ENCODE measurements around the gene SLC39A11. TPM values are rescaled to one million over a fixed set of nuclear protein-coding genes. Genes with fewer than 3 reads are reported as not detected.
A peak's percentile ranks its signal among the peaks of the same experiment; 100 is the strongest.

The SLC39A11 gene
- total and polyA plus RNA-seq, 3 donors from 2014 or later: 11.4 to 18.6 (median 18.0) TPM

- H3K27ac ChIP-seq: no peak overlapping the region
- H3K4me1 ChIP-seq: peaks cover 6% of the 10 kb centered on the region
- no peak for DNase-seq
- H3K4me3 ChIP-seq: no peak overlapping the region
- H3K27me3 ChIP-seq: no peaks in the 10 kb centered on the region
- 83 to 88% methylated on average over 2 of the region's 2 CpGs for WGBS, 2 donors
- intact Hi-C loops (cut with DNase I; ENCODE audit: low total_unique reads): no loop called here
- TF ChIP-seq POLR2A (IDR thresholded peaks at IDR 0.05) (no peak), CTCF (IDR thresholded peaks at IDR 0.05) (no peak)
- no peaks in the 10 kb centered on the region for H3K9me3 ChIP-seq
- no peaks in the 10 kb centered on the region for H3K36me3 ChIP-seq (ENCODE audit: low read depth, missing control alignments)
Measured at GRCh38 chr17:72608436-72608835, 484.1 kb downstream of the SLC39A11 start.

- Histone ChIP-seq H3K9me3 (no peaks in the 10 kb centered on the region), H3K27ac (no peak overlapping the region), H3K27me3 (no peaks in the 10 kb centered on the region), H3K4me3 (no peak overlapping the region), H3K4me1 (peaks cover 12% of the 10 kb centered on the region), H3K36me3 (ENCODE audit: low read depth, missing control alignments) (no peaks in the 10 kb centered on the region)
- no peak for TF ChIP-seq CTCF (IDR thresholded peaks at IDR 0.05)
- TF ChIP-seq POLR2A (IDR thresholded peaks at IDR 0.05): no peak
- intact Hi-C loops (cut with DNase I; ENCODE audit: low total_unique reads): no loop called here
- no peak for DNase-seq
Measured at GRCh38 chr17:72606656-72607055, 485.8 kb downstream of the SLC39A11 start.

GRCh38 chr17:72605543-72605942, 486.9 kb downstream of the SLC39A11 start:
- 31 to 36% methylated on average over 1 of the region's 1 CpG for WGBS, 2 donors
- TF ChIP-seq POLR2A (IDR thresholded peaks at IDR 0.05): no peak
- TF ChIP-seq CTCF (IDR thresholded peaks at IDR 0.05): no peak
- no peak overlapping the region for H3K27ac ChIP-seq
- no peaks in the 10 kb centered on the region for H3K36me3 ChIP-seq (ENCODE audit: low read depth, missing control alignments)
- H3K4me1 ChIP-seq: peaks cover 12% of the 10 kb centered on the region
- no peaks in the 10 kb centered on the region for H3K9me3 ChIP-seq
- no peak overlapping the region for H3K4me3 ChIP-seq
- intact Hi-C loops (cut with DNase I; ENCODE audit: low total_unique reads): no loop called here
- H3K27me3 ChIP-seq: no peaks in the 10 kb centered on the region
- DNase-seq: peak; percentile 42

- H3K36me3 ChIP-seq (ENCODE audit: low read depth, missing control alignments): no peaks in the 10 kb centered on the region
- H3K27me3 ChIP-seq: no peaks in the 10 kb centered on the region
- H3K4me1 ChIP-seq: peaks cover 12% of the 10 kb centered on the region
- H3K9me3 ChIP-seq: no peaks in the 10 kb centered on the region
- H3K27ac ChIP-seq: no peak overlapping the region
- 63 to 74% methylated on average over 11 of the region's 11 CpGs for WGBS, 2 donors
- no peak for TF ChIP-seq POLR2A (IDR thresholded peaks at IDR 0.05)
- TF ChIP-seq CTCF (IDR thresholded peaks at IDR 0.05): no peak
- H3K4me3 ChIP-seq: no peak overlapping the region
- DNase-seq: no peak
- intact Hi-C loops (cut with DNase I; ENCODE audit: low total_unique reads): no loop called here
Measured at GRCh38 chr17:72604518-72604917, 488.0 kb downstream of the SLC39A11 start.

GRCh38 chr17:72603420-72604242, 488.9 kb downstream of the SLC39A11 start:
- no peaks in the 10 kb centered on the region for H3K36me3 ChIP-seq (ENCODE audit: low read depth, missing control alignments)
- TF ChIP-seq CTCF (IDR thresholded peaks at IDR 0.05): no peak
- no peak for TF ChIP-seq POLR2A (IDR thresholded peaks at IDR 0.05)
- H3K9me3 ChIP-seq: no peaks in the 10 kb centered on the region
- peaks cover 12% of the 10 kb centered on the region for H3K4me1 ChIP-seq
- intact Hi-C loops (cut with DNase I; ENCODE audit: low total_unique reads): no loop called here
- peak overlapping the region; percentile 5 to 70 for H3K27ac ChIP-seq
- H3K27me3 ChIP-seq: no peaks in the 10 kb centered on the region
- 74 to 77% methylated on average over 7 of the region's 7 CpGs for WGBS, 2 donors
- H3K4me3 ChIP-seq: no peak overlapping the region
- no peak for DNase-seq

Data from testis (tissue), 3 donors.